SK-N-DZ (cell line): Measurements from ENCODE around the gene CTBP2.

Experiments used
- DNase-seq: peaks from one replicate; pipeline ENCODE4 v3.0.0-alpha.2; 2015; ENCODE audit warnings: low spot score

The CTBP2 gene

GRCh38 chr10:125125951-125126735 lies 34.2 kb downstream of the CTBP2 start:
- no peak for DNase-seq

GRCh38 chr10:125124907-125125306 lies 35.5 kb downstream of the CTBP2 start:
- DNase-seq: no peak

GRCh38 chr10:125124115-125124487 lies 36.3 kb downstream of the CTBP2 start:
- DNase-seq: no peak

GRCh38 chr10:125123476-125124114 lies 36.8 kb downstream of the CTBP2 start:
- no peak for DNase-seq

- DNase-seq: no peak
Measured at GRCh38 chr10:125122566-125122965, 37.8 kb downstream of the CTBP2 start.

GRCh38 chr10:125121003-125121402 lies 39.4 kb downstream of the CTBP2 start:
- DNase-seq: no peak

- no peak for DNase-seq
Measured at GRCh38 chr10:125120053-125120710, 40.2 kb downstream of the CTBP2 start.

GRCh38 chr10:125118701-125119100 lies 41.7 kb downstream of the CTBP2 start:
- DNase-seq: no peak

- DNase-seq: no peak
Measured at GRCh38 chr10:125118011-125118611, 42.3 kb downstream of the CTBP2 start.

GRCh38 chr10:125116652-125117310 lies 43.6 kb downstream of the CTBP2 start:
- DNase-seq: no peak

- DNase-seq: no peak
Measured at GRCh38 chr10:125116041-125116649, 44.2 kb downstream of the CTBP2 start.

GRCh38 chr10:125115409-125115808 lies 45.0 kb downstream of the CTBP2 start:
- no peak for DNase-seq

GRCh38 chr10:125114761-125115391 lies 45.5 kb downstream of the CTBP2 start:
- no peak for DNase-seq

- no peak for DNase-seq
Measured at GRCh38 chr10:125113691-125114371, 46.5 kb downstream of the CTBP2 start.

- no peak for DNase-seq
Measured at GRCh38 chr10:125112697-125113494, 47.5 kb downstream of the CTBP2 start.

- DNase-seq: no peak
Measured at GRCh38 chr10:125111118-125111727, 49.1 kb downstream of the CTBP2 start.

GRCh38 chr10:125107965-125108580 lies 52.3 kb downstream of the CTBP2 start:
- no peak for DNase-seq

- no peak for DNase-seq
Measured at GRCh38 chr10:125107166-125107949, 53.0 kb downstream of the CTBP2 start.
